WTC11 (cell line): ENCODE data around the gene RGMA.

Experiments
- ATF1 ChIP-seq: sonication (generic); formaldehyde crosslinking; IDR thresholded peaks from 2 replicates; pipeline ENCODE4 v1.8.1; 2023; ENCODE audit warnings: mild to moderate bottlenecking, moderate library complexity, missing genetic modification reagents
- CREB1 ChIP-seq: sonication (generic); formaldehyde crosslinking; IDR thresholded peaks from 2 replicates; pipeline ENCODE4 v1.8.0; 2023; ENCODE audit warnings: mild to moderate bottlenecking, missing genetic modification reagents
- JUN ChIP-seq: sonication (generic); formaldehyde crosslinking; IDR thresholded peaks from 2 replicates; pipeline ENCODE4 v1.8.0; 2023; ENCODE audit warnings: mild to moderate bottlenecking, missing genetic modification reagents
- MYBL2 ChIP-seq: sonication (generic); formaldehyde crosslinking; IDR thresholded peaks from 2 replicates; pipeline ENCODE4 v1.8.1; 2023; ENCODE audit warnings: mild to moderate bottlenecking, moderate library complexity, missing genetic modification reagents
- NFYB ChIP-seq: sonication (generic); formaldehyde crosslinking; conservative IDR thresholded peaks from 2 replicates; pipeline ENCODE4 v1.8.0; 2022; ENCODE audit warnings: low read depth, missing genetic modification reagents
- TEAD1 ChIP-seq: sonication (generic); formaldehyde crosslinking; IDR thresholded peaks from 2 replicates; pipeline ENCODE4 v1.8.0; 2022; ENCODE audit warnings: mild to moderate bottlenecking, missing genetic modification reagents
- TF ChIP-seq, protein P1 (sequence below): fragments of 200-600 bp; IDR thresholded peaks from 2 replicates; pipeline ENCODE4 v1.8.0; 2022; ENCODE audit warnings: antibody characterized with exemption
- TF ChIP-seq, protein P2 (sequence below): sonication (generic); formaldehyde crosslinking; IDR thresholded peaks from 2 replicates; pipeline ENCODE4 v1.8.1; 2023; ENCODE audit warnings: mild to moderate bottlenecking, missing genetic modification reagents, moderate library complexity
- TF ChIP-seq, protein P3 (sequence below): fragments of 250-450 bp; sonication (Bioruptor Pico); IDR thresholded peaks from 2 replicates; pipeline ENCODE4 v2.1.2; 2022; ENCODE audit warnings: mild to moderate bottlenecking, moderate library complexity

DNA sequence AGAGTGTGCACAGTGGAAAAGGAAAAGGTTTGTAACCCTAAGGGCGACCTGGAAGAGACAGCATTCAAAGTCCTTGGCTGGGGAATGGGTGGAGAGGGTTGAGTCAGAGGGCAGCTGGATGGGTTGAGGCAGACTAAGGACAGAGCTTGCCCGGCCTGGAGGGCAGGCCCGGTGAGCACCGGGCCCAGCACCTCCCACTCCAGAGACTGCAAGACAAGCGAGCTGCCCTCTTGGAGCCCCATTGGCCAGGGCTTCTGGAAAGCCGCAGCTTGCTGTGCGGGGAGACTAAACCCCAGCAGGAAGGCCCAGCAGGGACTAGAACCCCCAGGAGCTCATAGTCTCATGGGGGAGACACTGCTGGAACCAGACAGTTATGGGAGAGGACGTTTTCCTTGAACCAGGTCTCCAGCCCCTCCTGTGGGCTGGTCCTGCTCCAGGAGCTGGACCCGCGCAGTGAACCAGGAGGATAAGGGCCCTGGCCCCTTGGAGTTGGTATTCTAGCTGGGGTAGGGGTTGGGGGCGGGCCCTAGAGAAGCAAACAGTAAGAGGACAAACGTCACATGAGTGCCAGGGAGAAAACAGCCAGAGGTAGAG is 59.1 kb downstream of the RGMA start:
- no peak for TF ChIP-seq MYBL2 (CRISPR knock-in tag)
- TF ChIP-seq, protein P1, sequence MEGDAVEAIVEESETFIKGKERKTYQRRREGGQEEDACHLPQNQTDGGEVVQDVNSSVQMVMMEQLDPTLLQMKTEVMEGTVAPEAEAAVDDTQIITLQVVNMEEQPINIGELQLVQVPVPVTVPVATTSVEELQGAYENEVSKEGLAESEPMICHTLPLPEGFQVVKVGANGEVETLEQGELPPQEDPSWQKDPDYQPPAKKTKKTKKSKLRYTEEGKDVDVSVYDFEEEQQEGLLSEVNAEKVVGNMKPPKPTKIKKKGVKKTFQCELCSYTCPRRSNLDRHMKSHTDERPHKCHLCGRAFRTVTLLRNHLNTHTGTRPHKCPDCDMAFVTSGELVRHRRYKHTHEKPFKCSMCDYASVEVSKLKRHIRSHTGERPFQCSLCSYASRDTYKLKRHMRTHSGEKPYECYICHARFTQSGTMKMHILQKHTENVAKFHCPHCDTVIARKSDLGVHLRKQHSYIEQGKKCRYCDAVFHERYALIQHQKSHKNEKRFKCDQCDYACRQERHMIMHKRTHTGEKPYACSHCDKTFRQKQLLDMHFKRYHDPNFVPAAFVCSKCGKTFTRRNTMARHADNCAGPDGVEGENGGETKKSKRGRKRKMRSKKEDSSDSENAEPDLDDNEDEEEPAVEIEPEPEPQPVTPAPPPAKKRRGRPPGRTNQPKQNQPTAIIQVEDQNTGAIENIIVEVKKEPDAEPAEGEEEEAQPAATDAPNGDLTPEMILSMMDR: no peak
- no peak for TF ChIP-seq ATF1 (CRISPR knock-in tag)
- TF ChIP-seq NFYB (CRISPR knock-in tag): no peak
- TF ChIP-seq, protein P2, sequence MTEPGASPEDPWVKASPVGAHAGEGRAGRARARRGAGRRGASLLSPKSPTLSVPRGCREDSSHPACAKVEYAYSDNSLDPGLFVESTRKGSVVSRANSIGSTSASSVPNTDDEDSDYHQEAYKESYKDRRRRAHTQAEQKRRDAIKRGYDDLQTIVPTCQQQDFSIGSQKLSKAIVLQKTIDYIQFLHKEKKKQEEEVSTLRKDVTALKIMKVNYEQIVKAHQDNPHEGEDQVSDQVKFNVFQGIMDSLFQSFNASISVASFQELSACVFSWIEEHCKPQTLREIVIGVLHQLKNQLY (CRISPR knock-in tag): no peak
- no peak for TF ChIP-seq TEAD1 (CRISPR knock-in tag)
- TF ChIP-seq CREB1: no peak
- no peak for TF ChIP-seq JUN (CRISPR knock-in tag)
- TF ChIP-seq, protein P3, sequence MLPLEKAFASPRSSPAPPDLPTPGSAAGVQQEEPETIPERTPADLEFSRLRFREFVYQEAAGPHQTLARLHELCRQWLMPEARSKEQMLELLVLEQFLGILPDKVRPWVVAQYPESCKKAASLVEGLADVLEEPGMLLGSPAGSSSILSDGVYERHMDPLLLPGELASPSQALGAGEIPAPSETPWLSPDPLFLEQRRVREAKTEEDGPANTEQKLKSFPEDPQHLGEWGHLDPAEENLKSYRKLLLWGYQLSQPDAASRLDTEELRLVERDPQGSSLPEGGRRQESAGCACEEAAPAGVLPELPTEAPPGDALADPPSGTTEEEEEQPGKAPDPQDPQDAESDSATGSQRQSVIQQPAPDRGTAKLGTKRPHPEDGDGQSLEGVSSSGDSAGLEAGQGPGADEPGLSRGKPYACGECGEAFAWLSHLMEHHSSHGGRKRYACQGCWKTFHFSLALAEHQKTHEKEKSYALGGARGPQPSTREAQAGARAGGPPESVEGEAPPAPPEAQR (CRISPR knock-in tag): no peak
